Stomach (tissue), 4 donors: ENCODE measurements around the gene CRYBB1.

Experiments used
- CTCF ChIP-seq, 7 experiments: fragments of 450-650 bp in 4 of 7; fragments of 200-600 bp in 3 of 7; sonication (generic) in 3 of 7; IDR thresholded peaks; one replicate each; pipeline ENCODE4 v1.5.1; 2016 to 2019; ENCODE audit warnings: antibody characterized with exemption in 7 of 7, control low read depth in 2 of 7, mild to moderate bottlenecking in 1 of 7
- EP300 ChIP-seq: sonication (generic); formaldehyde crosslinking; IDR thresholded peaks from one replicate; pipeline ENCODE4 v1.6.1; 2017; ENCODE audit warnings: antibody characterized with exemption
- POLR2A ChIP-seq, 4 donors: fragments of 450-650 bp; IDR thresholded peaks; one replicate each; pipeline ENCODE4 v1.6.1; 2016; ENCODE audit warnings: antibody characterized with exemption in 4 of 4, control low read depth in 2 of 4, mild to moderate bottlenecking in 1 of 4, moderate library complexity in 1 of 4

- no peak for TF ChIP-seq POLR2A (IDR thresholded peaks at IDR 0.05)
- no peak for TF ChIP-seq CTCF (IDR thresholded peaks at IDR 0.05)
- no peak for TF ChIP-seq EP300
Measured at GRCh38 chr22:26658161-26658560, 40.3 kb upstream of the CRYBB1 start.
